Psoas muscle (tissue), 8 donors: ENCODE measurements around the gene TXNDC2. TPM values are rescaled to one million over a fixed set of nuclear protein-coding genes. Genes with fewer than 3 reads are reported as not detected.

ENCODE experiments used
- ATAC-seq, 4 donors: fragments of 200-7000 bp; cut with Tn5 transposase; one replicate each; pipeline ENCODE4 v1.9.1; 2020; ENCODE audit warnings: moderate library complexity in 3 of 4, mild to moderate bottlenecking in 2 of 4
- DNase-seq, 2 donors: peaks; one replicate each; pipeline ENCODE4 v3.0.0-alpha.2; 2020
- H3K27ac ChIP-seq: fragments of 200-600 bp; one replicate; pipeline ENCODE4 v1.8.0; 2022
- H3K27me3 ChIP-seq, 3 donors: fragments of 200-600 bp in 1 of 3; one replicate each; pipeline versions ENCODE4 v1.6.1 to v1.8.0; 2013 to 2022; ENCODE audit warnings: low read length in 2 of 3, mild to moderate bottlenecking in 2 of 3, moderate library complexity in 1 of 3; ENCODE audit not compliant: insufficient read depth in 3 of 3
- H3K36me3 ChIP-seq, 2 donors: fragments of 200-600 bp in 1 of 2; one replicate each; pipeline versions ENCODE4 v1.6.1 to v1.8.0; 2013 to 2022; ENCODE audit warnings: low read depth in 1 of 2, mild to moderate bottlenecking in 1 of 2, moderate library complexity in 1 of 2; ENCODE audit not compliant: insufficient read depth in 1 of 2
- H3K4me1 ChIP-seq: fragments of 200-600 bp; one replicate; pipeline ENCODE4 v1.8.0; 2022
- H3K4me3 ChIP-seq: fragments of 200-600 bp; one replicate; pipeline ENCODE4 v1.8.0; 2022; ENCODE audit warnings: mild to moderate bottlenecking
- H3K9me3 ChIP-seq: fragments of 200-600 bp; one replicate; pipeline ENCODE4 v1.8.0; 2022
- WGBS, 3 donors: extraction: QIAGEN DNeasy Blood & Tissue Kit; methylation state at CpG; one replicate each; pipeline versions ENCODE4 v1.1.6 to v1.1.7; 2013; 5-methylcytosine and 5-hydroxymethylcytosine counted together
- intact Hi-C, 2 donors: fragments of 100-400 bp; cut with DNase I; formaldehyde crosslinking; loops; one replicate each; pipeline versions ENCODE4 v1.11.0 to v1.14.2; 2022
- polyA plus RNA-seq, 3 donors: library from polyadenylated mRNA; stranded (reverse); fragments of 200-250 nt; gene quantifications; one replicate each; pipeline ENCODE4 v1.2.3, GENCODE V29; 2013
- total RNA-seq, 4 donors: library from RNA; stranded (reverse); fragmentation: NEBNext Ultra II Directional in 2 of 4; extraction: Animal tissue kit (Norgen Biotek cat#: 25700) in 2 of 4; gene quantifications; one replicate each; pipeline versions ENCODE4 v1.2.1 to v1.2.4, GENCODE V29; 2021 to 2023
- TF ChIP-seq, protein P1 (sequence below): fragments of 200-600 bp; IDR thresholded peaks from one replicate; pipeline ENCODE4 v1.8.0; 2022; ENCODE audit warnings: antibody characterized with exemption
- donor health status: healthy with polysubstance abuse.
- donor health status: DM: no; HTN: no; CAD: no; lungs with moderate emphysema.
- donor health status: Bipolar disorder and iron deficiency.
- donor health status: healthy.
- donor health status: DM: yes; HTN: yes; CAD: no.
- donor health status: DM: no; HTN: no; CAD: no.
- donor health status: DM: no; HTN: no; CAD: no.
- donor health status: DM: yes; HTN: yes; CAD: no.

TXNDC2 gene
- total and polyA plus RNA-seq, 7 donors = 0.04 to 0.19 TPM; not detected in 5

DNA sequence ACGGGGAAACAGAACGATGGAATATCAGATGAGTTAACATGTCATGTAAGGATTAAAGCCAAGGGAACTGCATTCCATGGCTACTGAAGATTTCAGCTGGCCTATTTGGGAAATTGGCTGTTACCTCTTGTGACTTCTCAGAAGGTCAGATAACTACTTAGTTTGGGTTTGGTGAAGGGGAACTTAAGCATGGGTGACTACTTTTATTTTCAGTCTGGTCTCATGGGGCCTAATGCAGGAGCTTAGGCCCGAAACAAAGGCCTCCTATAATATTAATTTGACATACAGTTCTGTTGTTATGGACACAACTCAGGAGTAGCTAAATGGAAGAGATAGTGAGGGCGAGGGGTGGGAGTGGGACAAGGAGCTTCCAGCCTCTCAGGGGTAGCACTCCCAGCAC lies 44.0 kb upstream of the TXNDC2 start:
- peaks cover 31% of the 10 kb centered on the region for H3K4me1 ChIP-seq
- H3K36me3 ChIP-seq = no peaks in the 10 kb centered on the region
- intact Hi-C loops = no loop called here
- no peaks in the 10 kb centered on the region for H3K9me3 ChIP-seq
- 41 to 57% (median 41%) methylated on average over 4 of the region's 4 CpGs for WGBS, 3 donors
- TF ChIP-seq, protein P1, sequence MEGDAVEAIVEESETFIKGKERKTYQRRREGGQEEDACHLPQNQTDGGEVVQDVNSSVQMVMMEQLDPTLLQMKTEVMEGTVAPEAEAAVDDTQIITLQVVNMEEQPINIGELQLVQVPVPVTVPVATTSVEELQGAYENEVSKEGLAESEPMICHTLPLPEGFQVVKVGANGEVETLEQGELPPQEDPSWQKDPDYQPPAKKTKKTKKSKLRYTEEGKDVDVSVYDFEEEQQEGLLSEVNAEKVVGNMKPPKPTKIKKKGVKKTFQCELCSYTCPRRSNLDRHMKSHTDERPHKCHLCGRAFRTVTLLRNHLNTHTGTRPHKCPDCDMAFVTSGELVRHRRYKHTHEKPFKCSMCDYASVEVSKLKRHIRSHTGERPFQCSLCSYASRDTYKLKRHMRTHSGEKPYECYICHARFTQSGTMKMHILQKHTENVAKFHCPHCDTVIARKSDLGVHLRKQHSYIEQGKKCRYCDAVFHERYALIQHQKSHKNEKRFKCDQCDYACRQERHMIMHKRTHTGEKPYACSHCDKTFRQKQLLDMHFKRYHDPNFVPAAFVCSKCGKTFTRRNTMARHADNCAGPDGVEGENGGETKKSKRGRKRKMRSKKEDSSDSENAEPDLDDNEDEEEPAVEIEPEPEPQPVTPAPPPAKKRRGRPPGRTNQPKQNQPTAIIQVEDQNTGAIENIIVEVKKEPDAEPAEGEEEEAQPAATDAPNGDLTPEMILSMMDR = no peak
- H3K27ac ChIP-seq = peak overlapping the region; percentile 61
- no peak for DNase-seq
- no peaks in the 10 kb centered on the region for H3K27me3 ChIP-seq
- ATAC-seq = no peak
- no peak overlapping the region for H3K4me3 ChIP-seq

DNA sequence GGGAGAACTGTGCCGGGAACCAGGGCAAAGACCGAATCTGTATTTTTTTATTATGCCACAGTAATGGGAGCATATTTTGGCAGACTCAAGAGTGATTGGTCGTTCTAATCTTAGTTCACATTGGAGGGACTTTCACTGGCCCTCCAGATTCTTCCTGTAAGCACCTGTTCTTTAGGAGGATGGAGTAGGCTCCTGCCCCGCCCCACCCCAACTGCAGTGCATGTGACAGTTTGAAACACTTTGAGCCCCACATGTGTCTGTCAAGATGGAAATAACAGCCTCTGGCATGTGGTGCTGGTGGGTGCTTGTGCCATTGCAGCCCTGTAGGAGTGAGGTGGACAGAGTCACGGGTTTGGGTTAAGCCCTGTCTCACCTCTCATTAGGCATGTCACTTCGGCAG lies 43.3 kb upstream of the TXNDC2 start:
- no peaks in the 10 kb centered on the region for H3K9me3 ChIP-seq
- ATAC-seq (no peak), DNase-seq (no peak)
- H3K27me3 ChIP-seq = no peaks in the 10 kb centered on the region
- H3K27ac ChIP-seq = peak overlapping the region; percentile 61
- H3K36me3 ChIP-seq = no peaks in the 10 kb centered on the region
- TF ChIP-seq, protein P1 = no peak
- no peak overlapping the region for H3K4me3 ChIP-seq
- intact Hi-C loops = no loop called here
- WGBS, 3 donors = 65 to 76% (median 70%) methylated on average over 6 of the region's 6 CpGs
- H3K4me1 ChIP-seq = peaks cover 33% of the 10 kb centered on the region

DNA sequence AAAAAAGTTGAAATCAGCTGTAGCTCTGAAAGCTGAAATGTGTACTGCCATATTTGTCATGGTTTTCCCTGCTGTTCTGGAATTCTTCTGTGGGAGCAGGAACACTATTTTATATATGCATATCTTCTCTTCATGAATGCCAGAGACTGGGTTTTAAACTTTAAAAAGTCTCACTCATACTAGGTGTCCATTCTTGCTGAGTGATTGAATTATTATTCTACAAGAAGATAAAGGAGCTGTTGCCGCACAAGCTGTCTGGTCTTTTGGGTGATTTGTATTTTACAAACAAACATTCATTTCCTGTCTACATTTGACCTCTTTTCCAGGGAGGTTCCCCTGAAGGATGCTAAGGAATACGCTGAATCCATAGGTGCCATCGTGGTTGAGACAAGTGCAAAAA lies 40.5 kb upstream of the TXNDC2 start:
- intact Hi-C loops = no loop called here
- H3K4me3 ChIP-seq = no peak overlapping the region
- 77 to 85% (median 84%) methylated on average over 3 of the region's 3 CpGs for WGBS, 3 donors
- H3K27ac ChIP-seq = no peak overlapping the region
- peaks cover 41% of the 10 kb centered on the region for H3K4me1 ChIP-seq
- no peaks in the 10 kb centered on the region for H3K36me3 ChIP-seq
- DNase-seq (no peak), ATAC-seq (no peak)
- TF ChIP-seq, protein P1 = no peak
- H3K9me3 ChIP-seq = no peaks in the 10 kb centered on the region
- no peaks in the 10 kb centered on the region for H3K27me3 ChIP-seq

DNA sequence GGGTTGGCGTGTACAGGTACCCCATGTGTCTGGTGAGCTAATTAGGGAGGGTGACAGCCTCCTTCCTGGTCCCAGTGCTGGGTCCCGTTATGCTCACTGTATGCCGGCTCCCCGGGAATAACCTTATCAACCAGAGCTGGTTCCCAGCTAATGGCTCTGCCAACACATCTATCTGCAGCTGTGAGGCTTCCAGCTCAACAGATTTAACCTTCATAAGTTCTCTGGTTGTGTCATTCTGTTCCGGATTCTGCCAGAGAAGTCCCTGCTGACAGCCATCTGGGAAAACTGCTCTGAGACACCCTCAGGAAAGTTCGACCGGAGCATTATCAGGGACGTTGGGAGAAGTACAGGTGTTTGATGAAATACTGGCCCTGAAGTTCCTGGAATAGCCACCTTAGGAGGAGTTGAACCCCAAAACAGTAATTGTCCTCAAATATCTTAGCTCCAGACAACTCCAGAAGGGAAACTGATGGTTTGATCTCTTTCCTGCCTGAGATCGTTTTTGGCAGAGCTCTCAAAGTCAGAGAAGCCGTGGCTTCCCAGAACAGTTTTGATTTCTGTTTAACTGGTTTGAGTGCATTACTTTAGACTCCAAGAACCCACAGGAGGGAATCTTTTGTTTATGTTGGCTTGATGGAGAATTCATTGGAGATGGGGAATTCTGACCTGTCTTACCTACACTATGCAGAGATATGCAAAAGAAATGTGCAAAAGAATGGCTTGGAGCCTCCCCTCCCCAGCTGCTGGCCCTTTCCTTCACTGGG lies 39.4 kb upstream of the TXNDC2 start:
- H3K9me3 ChIP-seq = no peaks in the 10 kb centered on the region
- H3K27ac ChIP-seq = peak overlapping the region; percentile 93

More for the DNA sequence above, 39.4 kb upstream of the TXNDC2 start:
- H3K4me1 ChIP-seq = peaks cover 45% of the 10 kb centered on the region
- peak overlapping the region; percentile 36 for H3K4me3 ChIP-seq
- H3K27me3 ChIP-seq = no peaks in the 10 kb centered on the region
- intact Hi-C loops = no loop called here
- WGBS, 3 donors = 12 to 13% (median 13%) methylated on average over 10 of the region's 10 CpGs
- ATAC-seq (peak in 3 of 4 donors; percentile 12 to 45 (median 34)), DNase-seq (no peak)
- H3K36me3 ChIP-seq = no peaks in the 10 kb centered on the region
- TF ChIP-seq, protein P1 = no peak
